Right lobe of liver (tissue), 6 donors: ENCODE data around the gene HSPA9. TPM values are rescaled to one million over a fixed set of nuclear protein-coding genes. Genes with fewer than 3 reads are reported as not detected.

Source experiments
- ATAC-seq, 4 donors: fragments of 200-7000 bp; cut with Tn5 transposase; one replicate each; pipeline ENCODE4 v1.9.1; 2020; ENCODE audit warnings: mild to moderate bottlenecking in 4 of 4, moderate library complexity in 4 of 4
- DNase-seq, 3 donors: peaks; one replicate each; pipeline ENCODE4 v3.0.0-alpha.2; 2020
- H3K27ac ChIP-seq, 3 donors: fragments of 200-600 bp; one replicate each; pipeline ENCODE4 v1.8.0; 2022
- H3K27me3 ChIP-seq, 2 donors: fragments of 200-600 bp; one replicate each; pipeline ENCODE4 v1.8.0; 2022
- H3K36me3 ChIP-seq, 4 donors: fragments of 200-600 bp; sonication (generic) in 1 of 4; one replicate each; pipeline versions ENCODE4 v1.5.1 to v1.8.0; 2017 to 2022; ENCODE audit warnings: control low read depth in 1 of 4
- H3K4me1 ChIP-seq, 4 donors: fragments of 200-600 bp; sonication (generic) in 1 of 4; one replicate each; pipeline versions ENCODE4 v1.5.1 to v1.8.0; 2017 to 2022; ENCODE audit warnings: control low read depth in 1 of 4
- H3K4me3 ChIP-seq, 3 donors: fragments of 200-600 bp; one replicate each; pipeline ENCODE4 v1.8.0; 2022
- H3K9me3 ChIP-seq, 4 donors: fragments of 200-600 bp; sonication (generic) in 1 of 4; one replicate each; pipeline versions ENCODE4 v1.5.1 to v1.8.0; 2017 to 2022; ENCODE audit warnings: control low read depth in 1 of 4
- CTCF ChIP-seq, 4 donors: fragments of 200-600 bp in 3 of 4; fragments of 450-650 bp in 1 of 4; IDR thresholded peaks; one replicate each; pipeline versions ENCODE4 v1.5.1 to v1.8.0; 2016 to 2022; ENCODE audit warnings: antibody characterized with exemption in 4 of 4, mild to moderate bottlenecking in 2 of 4
- POLR2A ChIP-seq: fragments of 450-650 bp; IDR thresholded peaks from one replicate; pipeline ENCODE4 v1.6.1; 2017; ENCODE audit warnings: antibody characterized with exemption, mild to moderate bottlenecking
- WGBS: methylation state at CpG from one replicate; pipeline ENCODE4 v1.1.6; 2018; ENCODE audit warnings: low coverage, low lambda C conversion rate; ENCODE audit not compliant: insufficient coverage; ENCODE audit errors: missing lambda C conversion rate; 5-methylcytosine and 5-hydroxymethylcytosine counted together
- intact Hi-C, 2 donors: fragments of 100-400 bp; cut with DNase I; formaldehyde crosslinking; loops; one replicate each; pipeline versions ENCODE4 v1.11.2 to v1.14.1; 2022
- total RNA-seq, 6 experiments: library from RNA; depleted of rRNA in 2 of 6; stranded (reverse); fragments of >200 nt in 2 of 6; fragmentation: NEBNext Ultra II Directional in 3 of 6; extraction: Animal tissue kit (Norgen Biotek cat#: 25700) in 3 of 6; gene quantifications; one replicate each; pipeline versions ENCODE4 v1.1.0 to v1.2.4, GENCODE V29; 2016 to 2023
- donor health status: DM: no; HTN: yes; CAD: no.
- donor health status: DM: no; HTN: no; CAD: no.
- donor health status: DM: no; HTN: no; CAD: no.
- donor health status: DM: no; HTN: yes; CAD: no.
- donor health status: DM: no; HTN: yes; CAD: no.

Gene HSPA9
- total RNA-seq, 6 experiments from 2014 or later, result 198 to 459 (median 229) TPM

- DNase-seq, result no peak
- ATAC-seq, result peak in 3 of 4 donors; percentile 8 to 27 (median 9)
- no peak overlapping the region for H3K4me3 ChIP-seq
- no peaks in the 10 kb centered on the region for H3K4me1 ChIP-seq
- no peak overlapping the region for H3K27ac ChIP-seq
- no peaks in the 10 kb centered on the region for H3K27me3 ChIP-seq
- no peak for TF ChIP-seq CTCF (IDR thresholded peaks at IDR 0.05)
- no peak for TF ChIP-seq POLR2A
- H3K9me3 ChIP-seq, result no peaks in the 10 kb centered on the region
- WGBS, result 20% methylated on average over 8 of the region's 10 CpGs
- intact Hi-C loops, result no loop called here
- H3K36me3 ChIP-seq, result no peaks in the 10 kb centered on the region
Measured at GRCh38 chr5:138610415-138610917, 35.3 kb upstream of the HSPA9 start.

GRCh38 chr5:138606378-138607064 is 31.3 kb upstream of the HSPA9 start:
- DNase-seq (no peak), ATAC-seq (no peak)
- no peaks in the 10 kb centered on the region for H3K36me3 ChIP-seq
- WGBS, result 68% methylated on average over 4 of the region's 6 CpGs
- no peaks in the 10 kb centered on the region for H3K9me3 ChIP-seq
- intact Hi-C loops, result no loop called here
- TF ChIP-seq POLR2A (no peak), CTCF (IDR thresholded peaks at IDR 0.05) (no peak)
- H3K4me3 ChIP-seq, result no peak overlapping the region
- H3K27ac ChIP-seq, result no peak overlapping the region
- no peaks in the 10 kb centered on the region for H3K27me3 ChIP-seq
- no peaks in the 10 kb centered on the region for H3K4me1 ChIP-seq

- H3K27me3 ChIP-seq, result no peaks in the 10 kb centered on the region
- no peak overlapping the region for H3K4me3 ChIP-seq
- WGBS, result 50% methylated on average over 2 of the region's 2 CpGs
- H3K4me1 ChIP-seq, result no peaks in the 10 kb centered on the region
- DNase-seq (no peak), ATAC-seq (peak; percentile 42 to 66 (median 53))
- no peaks in the 10 kb centered on the region for H3K9me3 ChIP-seq
- no peaks in the 10 kb centered on the region for H3K36me3 ChIP-seq
- no peak overlapping the region for H3K27ac ChIP-seq
- no peak for TF ChIP-seq CTCF (IDR thresholded peaks at IDR 0.05)
- TF ChIP-seq POLR2A, result no peak
- intact Hi-C loops, result no loop called here
Measured at GRCh38 chr5:138605254-138605972, 30.2 kb upstream of the HSPA9 start.

GRCh38 chr5:138604176-138604785 is 29.1 kb upstream of the HSPA9 start:
- Histone ChIP-seq H3K9me3 (no peaks in the 10 kb centered on the region), H3K4me1 (no peaks in the 10 kb centered on the region), H3K36me3 (no peaks in the 10 kb centered on the region), H3K27ac (no peak overlapping the region), H3K4me3 (no peak overlapping the region), H3K27me3 (no peaks in the 10 kb centered on the region)
- no peak for DNase-seq
- TF ChIP-seq CTCF (IDR thresholded peaks at IDR 0.05), result no peak
- TF ChIP-seq POLR2A, result no peak
- ATAC-seq, result no peak
- 82% methylated on average over 8 of the region's 10 CpGs for WGBS
- intact Hi-C loops, result no loop called here
